ENCODE data around the gene EMC1. TPM values are rescaled to one million over a fixed set of nuclear protein-coding genes. Genes with fewer than 3 reads are reported as not detected.
"Not testable (repeated sequence)": the region's sequence is repeated elsewhere in the genome, so short reads cannot be mapped to it uniquely, and the experiment has no call there.

Gene EMC1
- total RNA-seq, 4 donors from 2014 or later: 21.8 to 39.8 (median 30.6) TPM

DNA sequence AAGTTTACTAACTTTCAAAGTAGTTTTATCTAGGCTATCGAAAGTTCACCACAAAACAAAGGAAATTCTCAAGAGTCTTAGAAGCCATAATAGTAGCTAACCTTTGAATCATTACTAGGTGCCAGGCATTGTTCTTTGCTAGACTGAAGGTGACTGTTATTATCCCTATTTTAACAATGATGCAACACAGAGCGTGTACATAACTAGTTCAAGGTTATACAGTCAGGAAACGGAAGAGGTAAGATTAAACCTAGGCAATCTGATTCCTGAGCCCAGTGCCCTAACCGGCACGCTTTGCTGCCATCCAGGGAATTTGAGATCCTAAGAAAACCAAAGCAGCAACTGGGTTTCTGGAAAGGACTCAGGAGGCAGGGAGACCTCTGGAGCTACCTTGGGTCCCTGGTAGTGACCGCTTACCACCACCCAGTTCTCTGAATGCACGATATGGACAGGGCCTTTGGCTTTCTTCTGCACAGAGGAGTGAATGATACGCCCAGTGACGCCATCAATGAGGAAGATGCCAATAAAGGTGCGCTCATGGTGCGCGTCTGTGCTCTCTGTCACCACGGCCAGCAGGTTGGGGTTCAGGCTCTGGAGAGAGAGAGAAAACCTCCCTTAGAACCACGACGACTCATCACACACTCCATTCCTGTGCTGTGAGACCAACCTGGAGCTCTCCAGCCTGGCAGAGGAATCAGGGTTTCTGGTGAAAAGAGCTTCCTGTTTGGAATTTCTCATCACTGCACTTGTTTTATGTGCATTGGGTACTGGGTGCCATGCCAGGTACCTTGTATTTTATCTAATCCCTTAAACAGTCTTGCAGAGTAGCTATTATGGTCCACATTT is 28.1 kb downstream of the EMC1 start:
- 89 to 92% methylated on average over 4 of the region's 15 CpGs for WGBS, 2 donors (ENCODE audit: low coverage in 1 of 2)
- Histone ChIP-seq H3K4me3 (no peak overlapping the region), H3K36me3 (peaks cover 0 to 99% of the 10 kb centered on the region in 2 donors), H3K27ac (no peak overlapping the region), H3K9me3 (no peaks in the 10 kb centered on the region), H3K4me1 (peaks cover 0 to 12% (median 0%) of the 10 kb centered on the region in 3 donors), H3K27me3 (no peaks in the 10 kb centered on the region)
- ATAC-seq: no peak
- TF ChIP-seq, protein P1, sequence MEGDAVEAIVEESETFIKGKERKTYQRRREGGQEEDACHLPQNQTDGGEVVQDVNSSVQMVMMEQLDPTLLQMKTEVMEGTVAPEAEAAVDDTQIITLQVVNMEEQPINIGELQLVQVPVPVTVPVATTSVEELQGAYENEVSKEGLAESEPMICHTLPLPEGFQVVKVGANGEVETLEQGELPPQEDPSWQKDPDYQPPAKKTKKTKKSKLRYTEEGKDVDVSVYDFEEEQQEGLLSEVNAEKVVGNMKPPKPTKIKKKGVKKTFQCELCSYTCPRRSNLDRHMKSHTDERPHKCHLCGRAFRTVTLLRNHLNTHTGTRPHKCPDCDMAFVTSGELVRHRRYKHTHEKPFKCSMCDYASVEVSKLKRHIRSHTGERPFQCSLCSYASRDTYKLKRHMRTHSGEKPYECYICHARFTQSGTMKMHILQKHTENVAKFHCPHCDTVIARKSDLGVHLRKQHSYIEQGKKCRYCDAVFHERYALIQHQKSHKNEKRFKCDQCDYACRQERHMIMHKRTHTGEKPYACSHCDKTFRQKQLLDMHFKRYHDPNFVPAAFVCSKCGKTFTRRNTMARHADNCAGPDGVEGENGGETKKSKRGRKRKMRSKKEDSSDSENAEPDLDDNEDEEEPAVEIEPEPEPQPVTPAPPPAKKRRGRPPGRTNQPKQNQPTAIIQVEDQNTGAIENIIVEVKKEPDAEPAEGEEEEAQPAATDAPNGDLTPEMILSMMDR (IDR thresholded peaks at IDR 0.05): no peak
- TF ChIP-seq POLR2AphosphoS5 (IDR thresholded peaks at IDR 0.05) (no peak), POLR2A (IDR thresholded peaks at IDR 0.05) (no peak), EP300 (IDR thresholded peaks at IDR 0.05) (no peak)

DNA sequence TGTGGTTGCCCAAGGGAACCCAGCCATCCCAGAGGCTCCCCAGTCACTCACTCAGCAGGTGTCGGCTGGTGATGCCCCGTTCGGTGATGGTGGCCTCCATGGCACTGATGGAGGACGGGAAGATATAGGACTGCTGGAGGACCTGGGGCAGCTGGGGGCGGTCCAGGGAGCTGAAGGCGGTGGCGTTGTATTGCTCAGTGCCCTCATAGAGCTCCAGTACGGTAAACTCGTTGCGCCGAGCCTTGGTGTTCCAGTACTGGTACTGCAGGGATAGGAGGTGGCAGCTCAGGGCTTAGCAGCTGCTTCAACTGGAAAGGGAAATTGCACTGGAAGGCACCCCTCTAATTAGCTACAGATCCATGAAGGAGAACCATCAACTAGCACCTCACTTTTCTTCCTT is 28.8 kb downstream of the EMC1 start:
- no peaks in the 10 kb centered on the region for H3K27me3 ChIP-seq
- H3K4me1 ChIP-seq: peaks cover 0 to 12% (median 0%) of the 10 kb centered on the region in 3 donors
- no peak for TF ChIP-seq EP300 (IDR thresholded peaks at IDR 0.05)
- TF ChIP-seq POLR2AphosphoS5 (IDR thresholded peaks at IDR 0.05): no peak
- TF ChIP-seq, protein P1 (IDR thresholded peaks at IDR 0.05): no peak
- TF ChIP-seq POLR2A (IDR thresholded peaks at IDR 0.05): no peak
- peaks cover 0 to 99% of the 10 kb centered on the region in 2 donors for H3K36me3 ChIP-seq
- H3K27ac ChIP-seq: no peak overlapping the region
- ATAC-seq: no peak
- H3K9me3 ChIP-seq: no peaks in the 10 kb centered on the region
- 94 to 96% methylated on average over 7 to 8 of the region's 11 CpGs for WGBS, 2 donors (ENCODE audit: low coverage in 1 of 2)
- no peak overlapping the region for H3K4me3 ChIP-seq

DNA sequence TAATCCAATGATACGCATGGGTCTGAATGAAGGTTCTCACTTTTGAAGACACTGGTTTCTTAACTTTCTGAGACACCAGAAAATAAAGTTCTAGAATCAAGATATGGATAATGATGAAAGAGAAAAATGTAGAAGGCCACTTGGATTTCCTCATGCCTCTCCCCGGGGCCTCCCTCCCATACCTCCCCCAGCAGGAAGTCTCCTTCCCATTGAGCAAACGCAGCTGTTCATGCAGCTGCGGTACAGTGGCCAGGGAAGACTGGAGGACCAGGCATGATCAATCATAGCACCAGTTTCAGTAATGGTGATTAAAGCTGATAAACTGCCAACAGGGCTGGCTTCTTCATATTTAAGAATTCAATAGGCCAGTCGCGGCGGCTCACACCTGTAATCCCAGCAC is 30.3 kb downstream of the EMC1 start:
- Histone ChIP-seq H3K27me3 (no peaks in the 10 kb centered on the region), H3K36me3 (peaks cover 0 to 97% of the 10 kb centered on the region in 2 donors), H3K27ac (peak overlapping the region in 3 of 4 donors; percentile 19 to 45 (median 33)), H3K4me1 (peaks cover 0 to 12% (median 0%) of the 10 kb centered on the region in 3 donors), H3K9me3 (no peaks in the 10 kb centered on the region), H3K4me3 (no peak overlapping the region)
- 50 to 55% methylated on average over 2 to 4 of the region's 7 CpGs for WGBS, 2 donors (ENCODE audit: low coverage in 1 of 2)
- no peak for TF ChIP-seq POLR2A (IDR thresholded peaks at IDR 0.05)
- peak; percentile 67 for TF ChIP-seq POLR2AphosphoS5 (IDR thresholded peaks at IDR 0.05)
- peak; percentile 68 for ATAC-seq

DNA sequence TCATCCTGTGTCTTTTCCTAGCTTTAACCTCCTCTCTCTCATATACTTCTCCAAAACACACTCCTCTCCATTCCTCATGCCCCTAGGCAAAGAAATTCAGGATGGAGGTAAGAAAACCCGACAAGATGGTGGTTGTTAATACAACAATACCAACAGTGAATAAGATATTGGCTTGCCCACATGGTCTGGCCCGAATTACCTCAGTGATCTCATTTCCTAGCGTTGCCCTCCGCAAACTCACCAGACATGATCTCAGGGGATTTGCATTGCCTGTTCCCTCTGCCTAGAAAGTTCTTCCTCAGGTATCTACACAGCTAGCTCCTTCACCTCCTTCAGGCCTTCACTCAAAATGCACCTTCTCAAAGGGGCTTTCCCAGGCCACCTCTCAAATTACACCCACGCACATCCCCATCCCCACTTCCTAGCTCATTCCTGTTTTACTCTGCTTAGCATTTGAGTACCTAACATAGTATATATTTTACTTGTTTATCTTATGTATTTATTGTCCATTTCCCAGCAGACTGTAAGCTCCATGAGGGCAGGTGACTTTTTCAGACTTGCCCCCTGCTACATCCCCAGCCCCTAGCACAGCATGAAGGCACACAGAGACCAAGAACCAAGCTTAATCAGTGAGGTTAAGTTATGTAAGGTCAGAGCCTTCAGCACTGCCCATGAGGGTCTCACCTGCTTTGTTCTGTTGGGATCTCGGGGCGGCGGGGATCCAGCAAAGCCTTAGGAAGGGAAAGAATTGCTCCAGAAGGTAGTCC is 31.1 kb downstream of the EMC1 start:
- H3K4me1 ChIP-seq: peaks cover 0 to 12% (median 0%) of the 10 kb centered on the region in 3 donors
- TF ChIP-seq POLR2AphosphoS5 (IDR thresholded peaks at IDR 0.05) (no peak), EP300 (IDR thresholded peaks at IDR 0.05) (no peak), POLR2A (IDR thresholded peaks at IDR 0.05) (no peak)
- TF ChIP-seq, protein P1 (IDR thresholded peaks at IDR 0.05): no peak
- no peaks in the 10 kb centered on the region for H3K27me3 ChIP-seq
- no peak overlapping the region for H3K4me3 ChIP-seq
- H3K9me3 ChIP-seq: no peaks in the 10 kb centered on the region
- WGBS, 2 donors (ENCODE audit: low coverage in 1 of 2): 87 to 96% methylated on average over 5 to 6 of the region's 8 CpGs
- no peak for ATAC-seq
- H3K27ac ChIP-seq: peak overlapping the region in 3 of 4 donors; percentile 19 to 45 (median 33)
- peaks cover 0 to 97% of the 10 kb centered on the region in 2 donors for H3K36me3 ChIP-seq

DNA sequence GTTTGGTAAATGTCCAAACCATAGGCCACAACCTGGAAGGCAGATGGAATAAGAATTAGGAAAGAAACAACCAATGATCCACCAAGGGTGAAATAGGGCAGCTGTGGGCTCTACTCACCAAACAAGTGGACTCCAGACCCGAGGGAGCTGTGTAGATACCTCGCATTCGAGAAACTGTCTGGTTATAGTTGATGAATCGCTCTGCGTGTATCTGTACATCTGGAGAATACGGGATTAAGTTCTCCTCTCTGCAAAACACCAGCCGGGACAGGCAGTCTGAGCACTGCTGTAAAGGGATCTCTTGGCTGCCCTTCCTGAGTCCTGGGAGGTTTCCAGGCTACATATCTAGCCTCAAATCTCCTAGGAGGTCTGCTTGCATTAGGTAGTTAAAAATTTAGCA is 31.9 kb downstream of the EMC1 start:
- no peak for ATAC-seq
- TF ChIP-seq POLR2AphosphoS5 (IDR thresholded peaks at IDR 0.05) (no peak), POLR2A (IDR thresholded peaks at IDR 0.05) (no peak), EP300 (IDR thresholded peaks at IDR 0.05) (no peak)
- TF ChIP-seq, protein P1 (IDR thresholded peaks at IDR 0.05): no peak
- no peak overlapping the region for H3K4me3 ChIP-seq
- peaks cover 0 to 95% of the 10 kb centered on the region in 2 donors for H3K36me3 ChIP-seq
- WGBS, 2 donors (ENCODE audit: low coverage in 1 of 2): 50 to 100% methylated on average over 3 to 7 of the region's 7 CpGs
- no peaks in the 10 kb centered on the region for H3K9me3 ChIP-seq
- peaks cover 0 to 12% (median 0%) of the 10 kb centered on the region in 3 donors for H3K4me1 ChIP-seq
- no peaks in the 10 kb centered on the region for H3K27me3 ChIP-seq
- peak overlapping the region in 2 of 4 donors; percentile 33 to 45 for H3K27ac ChIP-seq

DNA sequence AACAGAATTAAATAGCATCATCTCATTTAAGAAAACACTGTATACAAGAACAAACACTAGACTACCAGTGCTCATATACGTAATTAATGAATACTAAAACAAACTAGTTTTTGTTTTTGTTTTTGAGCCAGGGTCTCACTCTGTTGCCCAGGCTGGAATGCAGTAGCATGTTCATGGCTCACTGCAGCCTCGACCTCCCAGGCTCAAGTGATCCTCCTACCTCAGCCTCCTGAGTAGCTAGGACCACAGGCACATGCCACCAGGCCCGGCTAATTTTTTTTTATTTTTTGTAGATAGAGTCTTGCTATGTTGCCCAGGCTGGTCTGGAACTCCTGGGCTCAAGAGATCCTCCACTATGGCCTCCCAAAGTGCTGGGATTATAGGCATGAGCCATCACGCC is 34.7 kb downstream of the EMC1 start:
- Histone ChIP-seq H3K4me1 (peaks cover 0 to 33% (median 3%) of the 10 kb centered on the region in 3 donors), H3K36me3 (peaks cover 0 to 84% of the 10 kb centered on the region in 2 donors)
- H3K27ac ChIP-seq, ATAC-seq, H3K9me3 ChIP-seq, H3K4me3 ChIP-seq, H3K27me3 ChIP-seq: not testable (repeated sequence)
- 92 to 99% methylated on average over 3 to 4 of the region's 4 CpGs for WGBS, 2 donors (ENCODE audit: low coverage in 1 of 2)

All from gastroesophageal sphincter (tissue), 4 donors.